Heart left ventricle (tissue), 13 donors: ENCODE data around the gene ZNF319.

ENCODE experiments used
- CTCF ChIP-seq, 12 donors: fragments of 200-600 bp; sonication (generic) in 4 of 12; IDR thresholded peaks; one replicate each; pipeline versions ENCODE4 v1.5.0 to v1.8.0; 2018 to 2022; ENCODE audit warnings: antibody characterized with exemption in 12 of 12, mild to moderate bottlenecking in 5 of 12
- POLR2A ChIP-seq, 2 donors: fragments of 450-650 bp; IDR thresholded peaks; one replicate each; pipeline ENCODE4 v1.6.1; 2017; ENCODE audit warnings: antibody characterized with exemption in 2 of 2, mild to moderate bottlenecking in 2 of 2, moderate library complexity in 2 of 2
- donor health status: ischemic (EF 13 %, LVEDD 7.1; RV severe dilation, severe dysfunction).
- donor health status: DM: no; HTN: yes; CAD: no.
- donor health status: DM: no; HTN: no; CAD: no.
- donor health status: ischemic (EF 25% LVEDD 6.9; RV normal size, moderate dysfunction).
- donor health status: ischemic (EF 25% LVEDD 5.7; RV mildly dilated, moderate dysfunction).
- donor health status: ischemic (EF 35%, LVEDD 5.7; RV mildly dilated, moderate dysfunction).
- donor health status: nonischemic (EF 11% LVEDD 7.7; RV severe dilation, severe dysfunction).
- donor health status: DM: yes; HTN: yes; CAD: no.
- donor health status: PGD.
- donor health status: ischemic (EF 29% LVEDD 5.4; RV normal size, mild dysfunction).
- donor health status: nonischemic (EF 23%, LVEDD 6.1; RV moderate dilation, normal function).

DNA sequence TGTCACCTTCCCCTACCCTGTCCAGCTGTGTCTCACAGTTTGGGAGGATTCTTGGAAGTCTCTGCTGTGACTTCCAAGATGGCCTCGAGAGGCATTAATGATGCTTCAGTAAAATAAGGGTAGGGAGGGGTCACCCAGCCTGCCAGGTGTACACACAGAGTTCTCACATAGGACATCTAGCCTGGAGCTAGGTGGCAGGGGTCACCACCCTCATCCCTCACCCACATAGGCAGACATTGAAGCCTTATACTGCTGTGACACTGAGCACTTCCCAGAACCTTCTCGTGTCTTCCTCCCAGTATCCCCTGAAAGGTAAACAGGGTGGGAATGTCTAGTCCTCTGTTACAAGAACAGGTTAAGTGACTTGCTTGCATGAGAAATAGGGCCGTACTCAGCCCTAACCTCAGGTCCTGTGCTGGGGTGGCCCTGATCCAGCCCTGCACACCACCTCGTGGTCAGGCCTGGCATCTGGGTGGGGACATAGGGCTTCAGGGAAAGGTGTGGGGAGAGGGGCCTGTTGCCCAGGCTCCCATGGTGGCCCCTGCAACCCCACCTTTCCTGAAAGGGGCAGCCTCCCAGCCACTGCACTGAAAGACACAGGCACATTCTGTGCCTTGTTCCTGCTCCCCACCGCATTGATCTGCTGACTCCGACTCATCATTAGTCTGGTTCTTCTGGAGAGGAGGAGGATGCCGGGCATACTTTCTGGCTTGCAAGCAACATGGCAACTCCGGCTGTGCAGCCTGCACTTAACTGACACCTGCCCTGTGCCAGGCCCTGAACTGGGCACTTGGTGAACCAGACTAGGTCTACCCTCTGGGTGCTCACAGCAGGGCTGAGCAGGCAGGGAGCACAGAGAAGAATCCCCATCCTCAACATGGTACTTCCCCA lies 21.4 kb upstream of the ZNF319 start:
- TF ChIP-seq CTCF (IDR thresholded peaks at IDR 0.05), result no peak
- TF ChIP-seq POLR2A (IDR thresholded peaks at IDR 0.05), result no peak
